Measurements from ENCODE around the gene ATXN7L2.
"Not testable (repeated sequence)": the region's sequence is repeated elsewhere in the genome, so short reads cannot be mapped to it uniquely, and the experiment has no call there.

ATXN7L2 gene

DNA sequence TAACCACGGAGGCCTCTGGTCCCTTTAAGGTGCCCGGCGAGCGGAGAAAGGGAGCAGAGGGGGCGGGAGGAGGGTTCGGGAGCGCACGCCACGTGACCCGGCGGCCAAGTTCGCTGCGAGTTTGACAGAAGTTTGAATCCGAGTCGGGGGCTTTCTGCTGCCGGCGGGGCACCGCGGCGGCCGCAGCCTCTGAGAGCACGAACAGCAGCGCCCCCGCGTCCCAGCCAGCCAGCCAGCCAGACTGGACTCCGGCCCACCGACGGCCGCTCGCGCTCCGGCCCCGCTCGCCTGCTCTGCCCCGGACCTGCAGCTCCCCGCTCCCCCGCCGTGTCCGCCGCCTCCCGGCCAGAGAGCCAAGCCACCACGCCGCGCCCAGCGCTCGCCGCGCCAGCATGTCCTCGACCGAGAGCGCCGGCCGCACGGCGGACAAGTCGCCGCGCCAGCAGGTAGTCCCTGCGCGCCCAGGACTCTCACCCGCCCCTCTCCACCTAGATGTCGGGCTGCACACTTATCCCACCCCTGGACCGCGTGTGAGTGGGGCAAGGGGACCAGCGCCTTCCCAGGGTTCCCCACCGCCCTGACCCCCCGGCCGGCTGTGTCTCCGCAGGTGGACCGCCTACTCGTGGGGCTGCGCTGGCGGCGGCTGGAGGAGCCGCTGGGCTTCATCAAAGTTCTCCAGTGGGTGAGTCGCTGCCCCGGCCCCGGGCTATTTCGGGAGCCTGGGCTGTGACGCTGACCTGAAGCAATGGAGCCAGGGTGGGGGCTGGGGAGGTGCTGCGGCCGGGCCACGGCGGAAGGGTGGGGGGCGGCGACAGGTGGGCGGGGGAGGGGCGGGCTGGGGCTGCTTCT is 17.0 kb upstream of the ATXN7L2 start, which contains the start of gene SYPL2:
Gene SYPL2 (plus strand): TSS at position 95 of the 849 bp plus-strand sequence. CDS start 298 bp downstream, at position 393.
- in situ Hi-C loops (cut with HindIII; ENCODE audit: low pct_unique_long_range_greater_than_20kb, low sequenced_read_pairs) = no loop called here
- TF ChIP-seq JUND (IDR thresholded peaks at IDR 0.05; ENCODE audit: low read depth) = no peak
- peak; percentile 24 to 55 for DNase-seq (ENCODE audit: low read depth in 1 of 2, low spot score in 1 of 2)

DNA sequence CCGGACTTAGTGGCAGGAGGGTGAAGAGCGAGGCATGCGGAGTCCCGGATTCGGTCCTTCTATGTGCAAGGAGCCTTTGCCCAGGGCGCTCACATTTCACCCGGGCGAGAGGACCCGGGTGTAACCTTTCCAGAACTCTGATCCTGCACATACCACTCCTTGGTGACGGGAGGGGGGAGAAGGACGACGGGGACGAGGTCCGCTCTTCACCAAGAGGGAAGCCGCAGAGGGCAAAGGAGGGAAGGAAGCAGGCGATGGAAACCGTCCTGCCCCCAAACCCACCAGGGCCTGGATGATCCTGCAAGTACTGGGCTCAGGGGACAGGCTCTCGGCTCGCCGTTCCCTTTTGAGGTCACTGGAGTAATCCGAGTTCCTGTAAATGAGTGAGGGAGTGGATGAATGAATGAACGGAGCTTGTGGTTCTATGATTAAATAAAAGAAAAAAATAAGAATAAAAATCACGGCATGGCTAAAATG is 16.4 kb upstream of the ATXN7L2 start:
- in situ Hi-C loops (cut with HindIII; ENCODE audit: low pct_unique_long_range_greater_than_20kb, low sequenced_read_pairs) = no loop called here
- no peak for TF ChIP-seq JUND (IDR thresholded peaks at IDR 0.05; ENCODE audit: low read depth)
- no peak for DNase-seq (ENCODE audit: low read depth in 1 of 2, low spot score in 1 of 2)

DNA sequence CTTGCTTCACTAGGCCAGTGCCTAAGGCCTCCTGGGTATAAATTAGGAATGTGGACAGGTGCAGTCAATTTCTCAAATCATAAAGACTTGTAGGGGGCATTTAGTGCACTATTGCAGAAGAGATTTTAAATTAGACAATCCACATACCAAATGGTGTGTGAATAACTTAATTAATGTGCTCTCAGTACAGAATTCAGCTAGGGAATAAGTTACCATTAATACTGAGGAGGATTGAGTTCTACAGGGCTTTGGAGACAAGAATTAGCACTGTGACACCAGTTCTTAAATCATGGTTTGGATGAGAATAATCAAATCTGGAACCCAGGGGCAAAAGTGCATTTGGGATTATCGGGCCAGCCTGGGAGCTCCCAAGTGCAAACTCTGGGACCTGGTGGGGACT is 15.6 kb upstream of the ATXN7L2 start:
- in situ Hi-C loops (cut with HindIII; ENCODE audit: low pct_unique_long_range_greater_than_20kb, low sequenced_read_pairs) = no loop called here
- TF ChIP-seq JUND (IDR thresholded peaks at IDR 0.05; ENCODE audit: low read depth) = no peak
- no peak for DNase-seq (ENCODE audit: low read depth in 1 of 2, low spot score in 1 of 2)

DNA sequence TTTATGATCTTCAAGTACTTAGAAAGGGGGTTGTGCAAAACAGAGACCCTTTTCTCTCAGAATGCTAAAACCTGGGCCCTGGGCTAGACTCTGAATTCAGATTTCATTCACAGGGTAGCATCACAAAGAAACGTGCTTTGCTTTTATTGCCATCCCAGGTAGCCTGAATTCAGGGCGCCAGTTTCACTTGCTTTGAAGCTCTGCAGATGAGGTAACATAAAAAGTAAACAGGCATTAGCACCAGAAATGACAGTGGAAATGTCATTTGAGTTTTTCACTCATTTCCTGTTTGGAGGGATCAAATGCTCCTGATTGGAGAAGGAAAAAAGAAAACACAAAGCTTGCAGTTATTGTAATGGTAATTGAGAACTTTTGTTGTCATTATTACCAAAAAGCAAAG is 14.8 kb upstream of the ATXN7L2 start:
- in situ Hi-C loops (cut with HindIII; ENCODE audit: low pct_unique_long_range_greater_than_20kb, low sequenced_read_pairs) = no loop called here
- DNase-seq (ENCODE audit: low read depth in 1 of 2, low spot score in 1 of 2) = no peak
- TF ChIP-seq JUND (IDR thresholded peaks at IDR 0.05; ENCODE audit: low read depth) = no peak

DNA sequence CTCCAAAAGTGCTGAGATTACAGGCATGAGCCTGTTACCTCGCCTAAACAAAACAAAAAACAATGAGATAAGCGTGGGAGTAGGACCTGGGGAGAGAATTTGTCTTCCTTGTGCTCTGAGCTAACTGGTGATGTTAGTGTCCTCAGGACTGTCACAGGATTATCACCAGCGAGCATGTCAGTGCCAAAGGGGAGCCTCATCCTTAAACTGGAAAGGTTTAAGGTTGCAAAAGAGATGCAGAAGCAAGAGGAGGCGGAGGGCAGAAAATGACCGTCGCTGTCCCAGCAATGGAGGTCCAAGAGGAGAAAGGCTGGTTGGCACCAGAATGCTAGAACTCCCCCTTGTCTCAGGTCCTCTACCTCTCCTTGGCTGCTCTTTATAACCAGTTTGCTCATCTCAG is 13.5 kb upstream of the ATXN7L2 start:
- no peak for DNase-seq (ENCODE audit: low read depth in 1 of 2, low spot score in 1 of 2)
- in situ Hi-C loops (cut with HindIII; ENCODE audit: low pct_unique_long_range_greater_than_20kb, low sequenced_read_pairs) = no loop called here
- TF ChIP-seq JUND (IDR thresholded peaks at IDR 0.05; ENCODE audit: low read depth) = no peak

DNA sequence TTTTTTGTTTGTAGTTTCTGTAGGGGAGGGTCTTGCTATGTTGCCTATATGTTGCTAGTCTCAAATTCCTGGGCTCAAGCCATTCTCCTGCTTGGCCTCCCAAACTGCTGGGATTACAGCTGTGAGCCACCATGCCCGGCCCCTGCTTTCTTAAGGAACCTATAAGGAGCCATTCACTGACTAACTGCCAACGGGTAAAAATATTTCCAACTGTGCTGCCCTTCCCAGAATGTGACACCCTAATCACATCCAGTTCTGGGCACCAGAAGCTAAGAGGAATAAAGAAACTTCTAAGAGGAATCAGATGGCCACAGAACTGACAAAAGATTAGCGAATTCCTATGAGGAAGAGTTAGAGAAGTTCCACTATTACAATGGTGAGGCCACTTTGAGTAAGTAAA is 10.9 kb upstream of the ATXN7L2 start:
- in situ Hi-C loops (cut with HindIII; ENCODE audit: low pct_unique_long_range_greater_than_20kb, low sequenced_read_pairs) = no loop called here
- DNase-seq (ENCODE audit: low read depth in 1 of 2, low spot score in 1 of 2) = no peak
- TF ChIP-seq JUND (IDR thresholded peaks at IDR 0.05; ENCODE audit: low read depth) = no peak

DNA sequence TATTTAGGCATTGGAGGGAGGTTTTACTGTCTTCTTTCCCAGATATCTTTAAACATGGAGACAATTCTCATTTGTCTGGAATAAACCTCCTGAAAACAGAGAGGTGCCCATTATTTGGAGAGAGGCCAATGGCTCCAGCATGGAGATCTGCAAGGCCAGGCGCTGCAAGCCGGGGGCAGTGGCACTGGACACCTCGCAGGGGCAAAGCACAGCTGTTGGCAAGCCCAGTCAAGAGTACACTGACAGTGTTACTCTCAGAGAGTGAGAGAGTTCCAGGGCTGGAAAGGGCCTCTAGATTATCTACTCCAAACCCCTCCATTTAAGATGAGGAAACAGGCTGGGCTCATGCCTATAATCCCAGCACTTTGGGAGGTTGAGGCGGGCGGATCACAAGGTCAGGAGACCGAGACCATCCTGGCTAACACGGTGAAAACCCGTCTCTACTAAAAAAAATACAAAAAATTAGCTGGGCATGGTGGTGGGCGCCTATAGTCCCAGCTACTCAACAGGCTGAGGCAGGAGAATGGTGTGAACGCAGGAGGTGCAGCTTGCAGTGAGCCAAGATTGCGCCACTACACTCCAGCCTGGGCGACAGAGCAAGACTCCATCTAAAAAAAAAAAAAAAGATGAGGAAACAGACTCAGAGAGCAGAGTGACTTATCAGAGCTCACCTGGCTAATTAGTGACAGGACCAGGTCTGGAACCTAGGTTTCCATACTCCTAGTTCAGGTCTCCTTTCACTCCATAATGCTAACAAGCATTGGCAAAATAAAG is 10.2 kb upstream of the ATXN7L2 start:
- DNase-seq (ENCODE audit: low read depth in 1 of 2, low spot score in 1 of 2); in situ Hi-C loops (cut with HindIII; ENCODE audit: low pct_unique_long_range_greater_than_20kb, low sequenced_read_pairs): not testable (repeated sequence)

DNA sequence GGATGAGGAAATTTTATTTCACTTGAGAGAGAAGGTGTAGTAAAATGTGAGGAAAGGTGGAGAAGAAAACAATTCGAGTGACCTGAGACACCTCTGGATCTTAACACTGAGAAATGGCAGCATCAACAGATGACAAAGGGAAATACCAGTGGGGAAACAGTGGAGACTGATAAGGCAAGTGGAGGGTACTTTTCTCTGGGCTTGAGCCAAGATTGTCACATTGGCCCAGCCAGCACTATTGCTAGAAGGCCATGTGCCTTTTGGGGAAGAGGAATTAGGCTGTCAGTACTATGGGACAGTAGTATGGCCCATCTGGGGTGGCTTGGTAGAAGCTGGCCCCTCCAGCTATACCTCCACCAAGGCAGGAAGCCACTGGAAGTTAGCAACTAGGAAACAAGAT is 9.0 kb upstream of the ATXN7L2 start:
- in situ Hi-C loops (cut with HindIII; ENCODE audit: low pct_unique_long_range_greater_than_20kb, low sequenced_read_pairs) = no loop called here
- no peak for TF ChIP-seq JUND (IDR thresholded peaks at IDR 0.05; ENCODE audit: low read depth)
- DNase-seq (ENCODE audit: low read depth in 1 of 2, low spot score in 1 of 2) = no peak

DNA sequence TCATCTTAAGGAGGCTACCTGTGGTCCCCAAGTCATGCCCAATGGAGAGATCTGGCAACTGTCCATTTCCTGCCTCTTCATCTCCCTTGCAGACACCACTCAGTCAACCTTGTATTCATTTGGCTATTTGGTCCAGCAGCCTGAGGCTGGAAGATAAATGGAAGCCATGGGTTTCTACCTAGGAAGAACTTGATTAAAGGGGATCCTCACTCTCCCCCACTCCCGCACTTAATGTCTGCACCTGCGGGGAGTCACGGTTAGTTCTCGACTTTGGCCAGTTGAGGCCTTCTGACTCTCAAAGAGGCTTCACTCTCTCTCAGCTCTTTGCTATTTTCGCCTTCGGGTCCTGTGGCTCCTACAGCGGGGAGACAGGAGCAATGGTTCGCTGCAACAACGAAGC is 8.4 kb upstream of the ATXN7L2 start:
- no peak for DNase-seq (ENCODE audit: low read depth in 1 of 2, low spot score in 1 of 2)
- in situ Hi-C loops (cut with HindIII; ENCODE audit: low pct_unique_long_range_greater_than_20kb, low sequenced_read_pairs) = no loop called here
- TF ChIP-seq JUND (IDR thresholded peaks at IDR 0.05; ENCODE audit: low read depth) = no peak

DNA sequence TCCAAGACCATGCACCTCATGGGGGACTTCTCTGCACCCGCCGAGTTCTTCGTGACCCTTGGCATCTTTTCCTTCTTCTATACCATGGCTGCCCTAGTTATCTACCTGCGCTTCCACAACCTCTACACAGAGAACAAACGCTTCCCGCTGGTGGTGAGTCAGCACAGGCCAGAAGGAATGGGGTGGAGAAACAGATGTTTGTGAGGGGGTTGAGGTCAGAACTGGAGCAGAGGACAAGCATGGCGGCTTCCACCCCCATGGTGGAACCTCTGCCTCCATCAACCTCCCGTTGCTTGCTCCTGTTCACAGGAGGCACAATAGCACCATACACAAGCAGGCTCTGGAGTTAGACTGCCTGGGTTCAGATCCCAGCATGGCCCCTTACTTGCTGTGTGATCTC is 6.9 kb upstream of the ATXN7L2 start:
- in situ Hi-C loops (cut with HindIII; ENCODE audit: low pct_unique_long_range_greater_than_20kb, low sequenced_read_pairs) = no loop called here
- DNase-seq (ENCODE audit: low read depth in 1 of 2, low spot score in 1 of 2) = no peak
- no peak for TF ChIP-seq JUND (IDR thresholded peaks at IDR 0.05; ENCODE audit: low read depth)

DNA sequence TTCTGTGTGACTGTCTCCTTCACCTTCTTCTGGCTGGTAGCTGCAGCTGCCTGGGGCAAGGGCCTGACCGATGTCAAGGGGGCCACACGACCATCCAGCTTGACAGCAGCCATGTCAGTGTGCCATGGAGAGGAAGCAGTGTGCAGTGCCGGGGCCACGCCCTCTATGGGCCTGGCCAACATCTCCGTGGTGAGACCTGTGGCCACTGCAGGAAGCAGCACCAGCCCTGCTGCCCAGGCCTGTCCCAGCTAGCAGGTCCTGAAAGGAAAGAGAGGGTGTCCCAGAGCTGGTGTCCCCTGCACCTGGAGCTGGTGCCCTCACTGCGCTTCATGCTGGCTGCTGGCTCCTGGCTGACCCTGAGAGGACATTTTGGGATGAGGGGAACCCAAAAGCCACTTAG is 5.9 kb upstream of the ATXN7L2 start:
- in situ Hi-C loops (cut with HindIII; ENCODE audit: low pct_unique_long_range_greater_than_20kb, low sequenced_read_pairs) = no loop called here
- TF ChIP-seq JUND (IDR thresholded peaks at IDR 0.05; ENCODE audit: low read depth) = no peak
- DNase-seq (ENCODE audit: low read depth in 1 of 2, low spot score in 1 of 2) = no peak

DNA sequence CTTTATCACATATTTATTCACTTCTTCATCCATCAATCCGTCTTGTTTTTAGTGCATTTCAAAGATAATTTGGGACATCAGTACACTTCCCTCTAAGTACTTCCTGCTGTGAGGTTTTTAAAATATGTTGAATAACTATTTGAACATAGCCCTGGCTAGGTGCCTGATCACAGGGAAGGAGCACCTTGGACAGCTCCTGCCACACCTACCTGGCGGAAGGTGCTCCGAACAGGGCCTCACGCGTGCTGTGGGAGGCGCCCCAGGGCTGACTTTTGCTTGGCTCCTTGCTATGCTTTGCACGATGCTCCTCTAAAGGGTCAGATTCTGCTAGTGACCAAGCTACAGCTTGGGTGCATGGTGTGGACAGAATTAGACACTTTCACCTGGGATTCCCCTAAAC is 4.9 kb upstream of the ATXN7L2 start:
- no peak for TF ChIP-seq JUND (IDR thresholded peaks at IDR 0.05; ENCODE audit: low read depth)
- in situ Hi-C loops (cut with HindIII; ENCODE audit: low pct_unique_long_range_greater_than_20kb, low sequenced_read_pairs) = no loop called here
- DNase-seq (ENCODE audit: low read depth in 1 of 2, low spot score in 1 of 2) = peak; percentile 35 to 79

DNA sequence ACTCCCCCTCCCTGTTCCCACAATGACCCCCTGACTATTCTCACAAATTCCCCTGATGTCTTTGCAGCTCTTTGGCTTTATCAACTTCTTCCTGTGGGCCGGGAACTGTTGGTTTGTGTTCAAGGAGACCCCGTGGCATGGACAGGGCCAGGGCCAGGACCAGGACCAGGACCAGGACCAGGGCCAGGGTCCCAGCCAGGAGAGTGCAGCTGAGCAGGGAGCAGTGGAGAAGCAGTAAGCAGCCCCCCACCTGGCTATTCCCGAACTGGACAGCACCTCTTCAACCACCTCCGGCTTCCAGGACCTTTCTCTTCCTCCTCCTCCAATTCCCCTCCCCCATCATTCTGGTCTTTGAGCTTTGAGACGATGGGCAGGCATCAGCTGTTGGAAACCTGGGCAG is 4.4 kb upstream of the ATXN7L2 start:
- DNase-seq (ENCODE audit: low read depth in 1 of 2, low spot score in 1 of 2) = no peak
- TF ChIP-seq JUND (IDR thresholded peaks at IDR 0.05; ENCODE audit: low read depth) = no peak
- in situ Hi-C loops (cut with HindIII; ENCODE audit: low pct_unique_long_range_greater_than_20kb, low sequenced_read_pairs) = no loop called here

Data from T47D (cell line).